ENCODE measurements around the gene PRKCQ.

Gene PRKCQ

DNA sequence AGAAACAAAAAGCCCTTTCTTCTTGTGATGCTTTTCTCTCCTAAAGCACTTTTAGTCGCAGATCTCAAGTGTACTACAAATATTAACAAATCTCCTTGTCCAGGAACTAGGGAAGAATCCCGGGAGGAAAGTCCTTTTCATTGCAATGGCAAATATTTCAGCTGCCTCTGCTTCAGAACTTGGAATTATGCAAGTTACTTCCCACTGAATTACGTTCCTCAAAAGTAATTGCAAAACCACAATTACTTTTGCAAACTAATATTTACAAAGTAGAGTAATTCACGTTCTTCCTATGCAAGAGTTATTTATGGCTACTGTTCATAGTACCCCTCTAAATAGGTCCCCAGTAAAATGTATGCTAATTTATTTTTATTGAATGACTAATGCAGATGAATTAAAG, 14.5 kb downstream of the PRKCQ start:
- DNase-seq = no peak

DNA sequence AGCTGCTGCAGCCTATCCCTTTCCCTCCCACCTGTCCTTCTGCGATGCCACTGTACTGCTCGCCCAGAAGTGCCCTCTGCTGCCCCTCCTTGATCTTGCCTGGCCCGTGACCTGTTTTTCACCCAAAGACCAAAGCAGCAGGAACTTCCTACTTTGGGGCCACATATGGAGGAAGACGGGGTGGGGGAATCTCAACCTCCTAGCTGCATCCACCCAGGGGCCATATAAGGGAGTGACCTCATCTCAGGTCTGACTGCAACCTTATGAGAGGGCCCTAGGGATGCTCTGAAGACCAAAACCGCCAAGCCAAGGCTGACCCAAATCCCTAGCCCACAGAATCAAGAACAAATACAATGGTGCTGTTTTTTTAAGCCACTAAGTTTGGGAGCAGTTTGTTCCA, 15.7 kb downstream of the PRKCQ start:
- DNase-seq = no peak

DNA sequence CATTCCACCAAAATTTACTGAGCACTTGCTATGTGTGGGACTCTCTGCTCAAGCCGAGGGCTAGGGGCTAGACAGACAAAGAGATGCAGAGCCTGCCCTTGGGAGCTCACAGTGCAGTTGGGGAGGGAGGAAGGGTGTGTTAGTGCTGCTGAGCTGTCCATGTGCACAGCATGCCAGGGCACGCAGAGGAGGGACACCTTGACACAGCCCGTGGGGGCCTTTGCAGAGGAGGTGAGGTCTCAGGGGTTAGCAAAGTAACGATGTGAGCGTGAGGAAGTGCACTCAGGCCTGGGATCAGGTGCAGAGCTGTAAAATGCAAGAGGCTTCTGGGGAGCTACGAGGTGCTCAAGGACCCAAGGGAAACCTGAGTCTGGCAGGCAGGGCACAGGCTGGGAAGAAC, 16.3 kb downstream of the PRKCQ start:
- DNase-seq = no peak

DNA sequence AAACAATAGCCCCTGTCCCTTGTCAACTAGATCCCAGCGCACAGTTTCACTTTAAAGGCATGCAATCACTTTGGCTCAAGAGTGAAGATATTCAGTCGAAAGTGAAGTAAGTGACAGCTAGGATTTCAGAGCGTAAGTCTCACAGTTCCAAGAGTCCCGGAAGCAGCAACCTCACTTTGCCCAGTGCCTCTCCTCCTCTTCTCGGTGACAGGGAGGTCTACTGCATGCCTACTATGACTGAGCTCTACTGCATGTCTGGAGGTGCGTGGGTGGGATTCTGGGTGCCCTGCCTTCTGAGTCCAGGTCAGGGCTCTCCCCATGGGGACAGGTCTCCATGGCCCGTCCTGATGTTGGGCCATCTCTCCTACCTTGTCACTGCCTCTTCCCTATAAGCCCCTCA, 17.0 kb downstream of the PRKCQ start:
- no peak for DNase-seq

DNA sequence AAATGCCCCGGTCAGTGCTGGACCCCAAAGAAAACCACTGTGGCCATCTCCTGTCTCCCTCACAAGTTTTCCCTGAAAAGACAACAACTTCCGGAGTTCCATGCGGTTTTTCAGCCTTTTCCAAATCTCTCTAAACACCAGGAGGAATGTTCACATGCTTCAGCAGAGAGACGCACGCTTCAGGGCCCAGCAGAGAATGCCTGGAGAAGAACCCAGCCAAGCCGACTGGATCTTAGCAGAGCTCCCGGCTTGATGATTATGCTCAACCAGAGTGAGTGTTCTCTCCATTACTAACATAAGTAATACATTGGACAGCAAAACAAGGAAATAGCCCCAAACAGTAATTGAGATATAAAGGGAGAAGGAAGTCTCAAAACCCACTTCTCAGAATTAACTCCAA, 17.9 kb downstream of the PRKCQ start:
- DNase-seq = no peak

DNA sequence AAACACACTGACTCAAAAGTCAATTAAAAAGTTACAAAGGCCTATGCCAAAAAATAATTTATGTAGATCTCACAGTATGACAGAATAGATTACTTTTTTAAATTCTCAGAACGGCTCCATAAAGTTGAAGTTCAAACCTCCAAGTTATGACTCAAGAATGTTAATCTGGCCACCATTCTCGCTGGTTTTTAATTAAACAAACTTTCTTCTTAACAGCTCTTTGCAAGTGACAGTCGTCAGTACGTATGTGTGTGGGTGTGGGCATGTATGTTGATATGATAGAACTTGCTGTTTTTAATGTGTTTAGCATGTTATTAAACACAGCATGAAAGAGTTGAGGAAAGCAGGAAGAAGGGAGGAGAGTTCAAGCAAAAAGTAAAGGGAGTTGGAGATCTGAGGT, 18.5 kb downstream of the PRKCQ start:
- DNase-seq = no peak

DNA sequence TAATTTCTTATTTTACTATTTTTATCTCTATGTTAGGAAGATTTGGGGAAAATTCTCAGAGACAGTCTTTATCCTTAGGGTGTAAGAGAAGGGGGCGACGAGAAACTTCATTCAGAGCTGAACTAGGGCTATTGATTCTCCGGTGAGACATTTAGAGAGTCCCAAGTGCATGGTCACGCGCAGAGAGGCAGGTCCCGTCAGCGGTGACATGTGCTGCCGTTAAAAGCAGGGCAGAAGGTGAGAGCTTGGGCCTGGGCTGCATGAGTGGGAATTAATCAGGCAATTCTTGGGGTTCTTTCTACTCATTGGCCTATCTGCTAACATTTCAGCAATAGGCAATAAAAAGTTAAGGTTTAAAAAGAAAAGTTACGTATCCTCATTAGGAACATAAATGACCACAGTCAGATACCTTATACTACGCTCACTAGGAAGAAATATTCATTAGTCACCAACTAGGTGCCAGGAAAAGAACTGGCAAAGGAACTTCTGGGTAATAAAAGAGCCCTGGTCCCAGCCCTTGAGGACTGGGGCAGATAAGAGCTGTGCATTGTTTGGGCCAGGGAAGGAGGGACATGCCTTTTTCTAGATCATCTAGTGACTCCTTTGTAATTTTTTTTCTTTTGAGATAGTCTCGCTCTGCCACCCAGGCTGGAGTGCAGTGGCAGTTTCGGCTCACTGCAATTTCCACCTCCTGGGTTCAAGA, 21.2 kb downstream of the PRKCQ start:
- DNase-seq = no peak

DNA sequence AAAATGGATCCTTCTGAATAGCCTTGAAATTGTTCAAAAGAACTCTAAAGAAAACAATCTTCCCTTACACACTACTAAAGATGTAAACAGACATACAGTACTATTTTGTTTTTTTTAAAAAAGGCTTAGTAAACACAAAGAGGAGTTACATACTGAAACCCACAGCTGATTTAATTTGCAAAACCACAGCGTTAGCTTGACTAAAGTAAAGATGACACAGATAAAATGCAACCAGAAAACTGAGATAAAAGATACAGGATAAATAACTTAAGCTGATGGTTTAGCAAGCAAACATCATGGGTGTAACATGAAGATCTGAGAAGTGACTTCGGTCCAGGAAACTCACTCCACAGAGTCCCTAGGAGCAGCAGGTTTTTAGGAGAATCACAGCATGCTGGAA, 21.8 kb downstream of the PRKCQ start:
- DNase-seq = no peak

DNA sequence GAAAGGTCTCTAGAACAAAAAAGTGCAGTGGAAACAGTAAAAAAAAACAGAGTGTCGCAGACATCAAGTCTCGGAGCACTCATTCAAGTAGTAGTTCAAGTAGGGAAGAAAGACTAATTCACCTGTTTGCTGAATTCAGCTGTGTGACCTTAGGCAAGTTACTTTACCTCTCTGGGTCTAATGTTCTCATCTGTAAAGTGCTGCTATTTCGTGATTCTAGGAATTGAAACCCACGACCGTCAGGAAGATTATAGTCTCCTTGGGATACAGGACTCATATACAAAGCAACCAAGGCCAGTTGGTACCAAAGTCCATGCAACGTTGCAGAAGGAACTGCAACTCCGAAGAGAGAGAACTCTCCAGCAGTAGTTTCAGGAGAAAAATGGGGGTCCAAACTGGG, 26.1 kb downstream of the PRKCQ start:
- DNase-seq = no peak

DNA sequence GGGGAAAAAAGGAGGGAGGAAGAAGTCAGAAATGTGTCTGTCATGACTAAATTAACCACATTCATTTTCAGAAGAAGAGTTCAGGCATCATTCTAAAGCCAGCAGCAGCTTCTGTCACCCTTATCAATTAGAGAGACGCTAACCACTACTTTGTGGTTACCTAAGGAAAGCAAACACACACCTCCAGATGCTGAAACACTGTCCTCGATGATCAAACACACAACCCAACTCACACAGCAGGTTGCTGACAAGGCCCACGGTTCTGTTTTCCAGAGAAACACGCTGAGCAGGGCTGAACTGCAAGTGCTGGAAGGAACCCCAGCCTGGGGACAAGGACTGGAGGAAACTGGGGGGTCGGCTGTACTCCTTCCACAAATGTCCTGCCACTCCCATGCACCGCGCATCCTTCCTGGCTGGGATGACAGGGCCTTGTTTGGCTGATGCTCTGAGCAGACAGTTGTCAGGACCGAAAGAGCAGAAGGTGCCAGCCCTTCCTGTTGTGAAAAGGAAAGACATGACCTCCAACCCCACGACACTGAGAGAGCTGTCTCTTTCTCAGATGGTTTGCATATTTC, 36.6 kb downstream of the PRKCQ start:
- DNase-seq = no peak

DNA sequence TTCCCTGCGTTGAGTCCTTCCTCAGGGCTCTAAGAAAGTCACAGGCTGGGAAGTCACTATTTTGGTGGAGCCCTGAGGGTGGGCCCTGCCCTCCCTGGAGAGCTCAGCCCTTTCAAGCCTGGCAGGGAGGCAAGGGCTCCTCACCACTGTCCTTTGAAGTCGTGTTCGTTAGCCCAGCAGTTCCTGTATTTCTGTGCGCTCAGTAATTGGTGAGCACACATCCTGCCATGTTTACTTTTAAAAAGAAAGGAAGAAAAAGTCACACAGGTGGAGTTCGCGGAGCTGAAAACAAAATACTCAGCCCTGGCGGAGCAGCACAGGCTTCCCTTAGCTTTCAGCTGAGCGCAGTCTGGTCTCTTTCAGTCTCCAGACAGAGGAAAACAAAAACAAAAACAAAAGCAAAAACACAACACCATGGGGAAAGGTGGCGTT, 37.1 kb downstream of the PRKCQ start:
- no peak for DNase-seq

DNA sequence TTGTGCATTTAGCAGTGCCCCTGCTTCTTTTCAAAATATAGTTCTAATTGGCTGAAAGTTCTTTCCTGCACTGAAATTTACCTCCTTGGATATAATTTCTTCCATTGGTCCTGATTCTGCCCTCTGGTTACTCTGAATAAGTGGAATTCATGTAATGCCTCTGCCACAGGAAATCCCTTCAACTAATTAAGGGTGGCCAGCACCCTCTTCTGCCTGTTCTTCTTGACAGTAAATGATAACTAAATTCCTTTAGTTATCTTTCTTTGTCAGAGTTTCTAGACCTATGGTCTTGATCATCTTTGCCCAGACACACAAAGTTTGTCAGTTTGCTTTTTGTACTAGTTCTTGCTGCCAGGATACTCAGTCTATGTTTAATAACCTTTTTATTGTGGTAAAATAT, 40.2 kb downstream of the PRKCQ start:
- DNase-seq = no peak

DNA sequence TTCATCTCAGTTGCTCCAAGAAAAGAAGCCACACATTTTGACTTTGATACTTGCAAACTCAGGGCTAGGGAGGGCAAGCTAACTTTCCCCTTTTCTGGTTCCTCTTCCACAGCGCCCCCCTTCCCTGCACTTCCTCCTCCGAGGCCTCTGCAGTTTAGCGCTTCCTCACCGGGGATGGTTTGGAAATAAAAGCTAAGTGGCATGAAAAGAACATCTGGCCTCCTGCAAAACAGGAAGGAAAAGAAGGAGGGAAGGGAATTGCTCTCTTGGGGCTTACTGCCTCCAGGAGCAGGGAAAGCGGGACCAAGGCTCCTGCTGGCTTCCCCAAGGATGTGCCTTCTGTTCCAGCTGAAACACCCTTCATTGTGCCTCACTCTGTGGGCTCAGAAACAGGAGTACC, 42.3 kb downstream of the PRKCQ start:
- DNase-seq = no peak

DNA sequence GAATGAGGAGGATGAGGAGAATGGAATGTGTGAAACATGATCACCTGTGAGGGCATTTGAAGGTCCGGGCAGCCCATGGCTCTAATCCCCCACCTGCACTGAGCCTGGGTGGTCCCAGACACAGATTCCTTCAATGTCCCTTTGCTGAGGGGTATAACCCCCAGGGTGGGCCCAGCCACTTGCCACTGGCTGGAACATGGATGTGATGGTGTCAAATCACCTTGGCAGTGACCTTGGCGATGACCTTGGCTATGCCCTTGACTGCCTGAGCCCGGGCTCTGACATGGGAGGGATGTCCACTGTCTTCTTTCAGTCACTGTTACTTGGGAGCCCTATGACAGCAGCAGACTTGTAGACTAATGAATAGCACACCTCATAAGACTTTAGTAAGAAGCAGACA, 44.0 kb downstream of the PRKCQ start:
- DNase-seq = no peak

DNA sequence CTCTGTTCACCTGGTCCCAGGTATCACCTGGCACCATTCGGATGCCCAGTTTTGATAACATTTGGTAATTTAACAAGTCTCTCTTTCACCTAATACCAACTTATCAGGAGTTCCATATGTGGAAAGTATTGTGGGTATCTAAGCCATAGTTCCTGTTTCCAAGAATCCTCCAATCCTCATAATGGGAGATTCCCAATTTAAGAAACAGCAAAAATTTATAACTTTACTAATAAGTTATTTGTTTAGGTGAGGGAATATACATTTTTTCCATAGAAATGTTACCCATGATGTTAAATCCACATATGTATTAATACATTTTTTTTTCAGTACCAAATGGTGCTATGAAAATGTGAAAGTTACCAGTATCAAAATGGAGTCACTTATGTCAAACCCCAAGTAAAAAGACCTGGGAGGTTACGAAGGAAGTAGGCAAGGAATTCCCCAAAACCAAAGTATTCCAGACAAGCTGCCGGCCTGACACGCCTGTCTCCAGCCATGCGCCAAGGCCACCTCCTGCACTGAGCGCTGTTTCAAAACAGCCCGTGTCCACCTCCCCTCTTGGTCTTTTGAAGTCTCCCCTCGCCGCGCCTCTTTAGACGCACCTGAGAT, 44.8 kb downstream of the PRKCQ start:
- DNase-seq = no peak

DNA sequence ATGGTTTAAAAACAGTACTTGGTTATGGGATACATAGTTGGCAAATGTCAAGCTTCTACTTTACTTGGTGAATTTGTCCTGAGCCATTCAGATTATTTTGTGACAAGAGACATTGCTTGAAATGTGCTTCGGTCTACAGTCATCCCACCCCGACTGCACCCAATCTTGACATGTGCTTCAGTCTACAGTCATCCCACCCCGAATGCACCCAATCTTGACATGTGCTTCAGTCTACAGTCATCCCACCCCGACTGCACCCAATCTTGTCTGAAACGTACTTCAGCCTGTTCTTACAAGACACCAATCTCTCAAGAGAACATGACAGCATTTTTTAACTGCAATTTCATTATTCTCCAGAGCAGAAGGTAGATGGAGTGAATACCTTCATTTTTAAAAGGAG, 47.8 kb downstream of the PRKCQ start:
- no peak for DNase-seq

DNA sequence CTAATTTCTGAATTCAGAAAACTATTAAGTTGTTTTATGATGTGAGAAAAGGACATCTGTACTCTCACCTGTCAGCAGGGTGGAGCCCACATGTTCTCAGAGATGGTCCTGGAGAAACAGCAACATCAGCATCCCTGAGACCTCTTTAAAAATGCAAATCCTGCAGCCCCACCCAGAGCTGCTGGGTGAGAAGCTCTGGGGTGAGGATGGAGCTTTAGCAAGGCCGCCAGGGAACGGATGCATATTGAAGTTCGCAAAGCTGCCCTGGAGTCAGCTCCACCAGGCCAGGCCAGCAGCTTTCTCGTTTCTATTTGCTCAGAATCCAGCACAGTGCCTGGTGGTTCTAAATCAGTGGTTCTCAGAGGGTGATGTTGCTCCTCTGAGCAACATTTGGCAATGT, 49.1 kb downstream of the PRKCQ start:
- DNase-seq = no peak

DNA sequence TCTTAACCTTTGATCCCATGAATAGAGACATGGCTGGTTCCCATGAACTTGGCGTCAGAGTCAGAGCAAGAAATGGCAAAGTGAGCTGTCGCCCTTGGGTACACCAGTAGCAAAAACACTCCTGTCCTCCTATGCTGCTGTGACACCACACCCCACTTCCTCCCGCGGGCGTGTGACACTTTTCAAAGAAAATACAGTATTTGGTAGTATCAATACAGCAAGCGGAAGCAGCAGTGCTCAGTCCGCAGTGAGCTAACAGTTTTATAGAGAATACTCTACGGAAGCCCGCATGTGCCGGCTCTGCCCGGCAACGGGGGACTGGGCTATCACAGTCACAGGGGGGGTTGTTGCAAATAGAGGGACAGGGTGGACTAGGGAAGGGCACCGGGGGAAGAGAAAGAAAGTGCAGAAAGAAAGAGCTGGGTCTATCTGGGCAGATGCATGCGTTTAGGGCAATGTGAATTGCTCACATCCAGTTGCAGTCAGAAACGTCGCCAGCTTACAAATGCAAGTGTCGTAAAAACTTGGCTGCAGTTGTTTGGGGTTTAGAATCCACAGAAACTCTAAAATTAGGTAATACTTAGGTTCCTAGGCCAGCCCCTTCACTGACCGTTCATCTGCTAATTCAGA, 49.8 kb downstream of the PRKCQ start:
- no peak for DNase-seq

DNA sequence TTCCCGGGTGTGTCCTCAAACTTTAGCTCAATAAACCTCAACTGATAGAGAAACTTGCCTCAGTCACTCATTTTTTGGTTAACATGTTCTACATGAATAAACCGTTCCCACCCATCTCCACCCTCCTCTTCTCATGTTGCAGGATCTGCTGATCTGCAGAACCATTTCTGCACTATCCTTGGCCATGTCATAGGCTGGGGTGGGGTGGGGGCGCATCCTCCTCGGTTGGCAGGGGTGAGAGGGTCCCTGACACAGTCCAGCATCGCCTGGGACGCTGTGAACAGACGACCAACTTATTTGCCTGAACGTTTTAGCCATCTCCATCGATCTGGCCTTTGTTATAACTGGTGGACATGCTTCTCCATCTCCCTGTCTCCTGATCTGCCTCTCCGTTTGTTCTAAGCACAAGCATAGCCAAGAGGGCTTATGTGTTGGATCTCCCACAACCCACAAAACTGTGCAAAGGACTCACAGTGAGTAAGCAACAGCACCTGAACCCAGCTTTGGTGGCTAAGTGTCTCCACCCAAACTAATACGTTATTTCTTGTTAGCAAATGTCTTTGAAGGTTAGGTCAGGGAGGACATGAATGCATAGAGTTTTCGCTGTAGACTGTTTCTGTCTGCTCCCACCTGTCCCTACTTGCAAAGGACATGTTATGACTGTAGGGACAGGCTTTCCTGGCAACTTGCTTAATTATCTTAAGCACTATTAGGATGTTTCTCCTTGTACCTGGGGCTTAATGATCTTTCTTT, 51.7 kb downstream of the PRKCQ start:
- no peak for DNase-seq

DNA sequence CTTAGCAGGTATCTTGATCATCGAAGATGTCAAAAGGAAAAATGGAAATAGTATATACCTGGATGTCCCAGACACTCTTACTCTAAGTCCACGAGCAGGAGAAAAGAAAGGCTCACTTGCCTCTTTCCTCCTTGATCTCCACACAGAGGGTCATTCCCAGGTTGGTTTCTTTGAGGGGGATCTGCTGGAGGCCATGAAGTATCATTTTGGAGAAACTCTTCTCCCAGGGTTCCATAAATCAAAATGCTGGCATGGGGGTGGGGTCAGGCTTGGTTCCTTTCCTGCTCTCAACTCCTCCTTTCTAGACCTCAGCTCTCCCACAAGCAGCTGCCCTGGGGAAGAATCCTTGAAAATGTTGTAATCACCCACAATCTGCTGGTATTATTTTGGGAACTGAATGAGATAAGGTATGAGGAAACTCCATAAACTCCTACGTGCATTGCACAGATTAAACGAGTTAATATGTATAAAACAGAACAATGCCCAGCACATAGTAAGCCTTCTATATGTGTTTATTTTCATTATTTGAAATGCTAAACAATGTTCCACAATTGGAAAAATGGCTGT, 54.4 kb downstream of the PRKCQ start:
- no peak for DNase-seq

DNA sequence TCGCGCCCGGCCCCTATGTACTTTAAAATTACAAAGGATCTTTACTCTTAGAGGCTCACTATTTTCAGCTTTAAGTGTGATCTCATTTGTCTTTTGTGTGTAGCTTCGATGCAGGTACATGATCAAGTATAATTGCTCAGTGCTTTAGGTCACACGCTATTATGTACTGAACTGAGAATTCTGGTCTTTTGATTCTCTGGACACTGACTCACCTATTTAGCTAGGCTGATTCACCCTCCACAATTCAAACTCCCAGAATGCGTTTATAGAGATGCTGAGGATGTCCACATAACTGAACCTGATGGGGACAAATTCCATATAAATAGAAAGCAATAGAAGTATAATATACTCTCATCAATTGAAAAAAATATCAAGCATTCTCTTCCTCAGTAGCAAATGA, 57.8 kb downstream of the PRKCQ start:
- no peak for DNase-seq

DNA sequence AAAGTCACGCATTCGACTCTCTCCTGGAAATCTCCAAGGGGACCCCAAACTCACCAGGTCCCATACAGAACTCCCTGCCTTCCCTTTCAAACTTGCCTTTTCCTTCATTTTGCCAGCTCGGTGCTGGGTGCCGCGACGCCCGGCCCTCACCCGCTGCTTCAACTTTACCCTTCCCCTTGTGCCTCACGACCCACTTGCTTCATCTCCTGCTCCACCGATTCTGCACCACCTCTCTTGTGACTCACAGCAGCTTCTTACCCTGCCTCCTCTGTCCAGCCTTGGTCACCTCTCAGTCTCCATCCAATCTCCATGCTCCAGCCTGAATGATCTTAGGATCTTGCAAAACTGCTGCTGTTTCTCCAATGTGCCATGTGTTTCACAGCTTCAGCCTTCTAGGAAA, 59.9 kb downstream of the PRKCQ start:
- DNase-seq = no peak

DNA sequence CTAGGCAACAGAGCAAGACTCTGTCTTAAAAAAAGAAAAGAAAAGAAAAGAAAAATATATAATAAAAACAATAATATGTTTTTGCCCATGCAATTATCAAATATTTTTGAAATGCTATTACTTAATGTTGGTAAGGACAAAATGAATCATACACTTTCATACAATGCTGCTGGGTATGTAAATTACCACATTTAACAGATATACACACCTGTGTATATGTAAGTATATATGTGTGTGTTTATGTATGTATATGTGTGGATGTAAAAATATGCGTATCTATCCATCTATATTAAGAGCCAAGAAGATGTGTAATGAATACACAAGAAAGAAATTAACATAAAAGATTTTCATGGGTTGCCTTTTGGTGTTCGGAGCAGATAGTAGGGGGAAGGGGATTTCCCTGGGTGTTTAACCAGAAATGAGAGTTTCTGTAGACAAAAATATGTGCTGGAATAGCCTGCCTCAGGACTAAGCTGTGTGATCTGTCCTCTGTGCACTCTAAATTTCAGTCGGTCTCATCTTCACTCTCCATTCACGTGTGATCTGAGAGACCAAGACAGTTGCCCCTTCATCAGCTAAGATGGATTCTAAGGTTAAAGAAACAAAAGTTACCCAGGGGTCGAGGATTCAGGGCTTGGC, 61.2 kb downstream of the PRKCQ start:
- DNase-seq = no peak

Measured in fibroblast of skin of right quadriceps (primary cell).